HEK293 (cell line): Measurements from ENCODE around the gene PFDN5.

ENCODE experiments used
- CTCF ChIA-PET: fragments of 350-600 bp; formaldehyde crosslinking; extraction: SDS; loops from one replicate; lab custom pipeline; 2021; ENCODE audit warnings: antibody characterized with exemption; lab: Yijun Ruan, JAX
- POLR2A ChIA-PET: fragments of 300-600 bp; formaldehyde crosslinking; extraction: SDS; loops from one replicate; lab custom pipeline; 2020; ENCODE audit warnings: antibody characterized with exemption, inconsistent platforms; lab: Yijun Ruan, JAX
- H3K27ac ChIP-seq: fragments of 200-500 bp; sonication (Bioruptor generic); 2 replicates; pipeline ENCODE4 v1.5.1; 2014; ENCODE audit warnings: low read depth, low read length, control low read depth, inconsistent platforms; ENCODE audit errors: extremely low read depth
- H3K36me3 ChIP-seq, 2 experiments: fragments of 200-500 bp in 1 of 2; sonication (Bioruptor generic) in 1 of 2; 1 replicate in 1 of 2; 2 replicates in 1 of 2; pipeline ENCODE4 v1.5.1; 2014 to 2017; ENCODE audit warnings: inconsistent platforms in 2 of 2, low read length in 2 of 2; ENCODE audit not compliant: control insufficient read depth in 2 of 2, insufficient read depth in 1 of 2
- H3K4me1 ChIP-seq: fragments of 200-500 bp; sonication (Bioruptor generic); 2 replicates; pipeline ENCODE4 v1.5.1; 2014; ENCODE audit warnings: mild to moderate bottlenecking, low read length, inconsistent platforms; ENCODE audit not compliant: control insufficient read depth, insufficient read depth
- H3K4me3 ChIP-seq: 2 replicates; pipeline ENCODE4 v1.5.1; 2011; ENCODE audit warnings: low read depth, mild to moderate bottlenecking, control low read depth, low read length, moderate library complexity
- H3K9me3 ChIP-seq: fragments of 200-500 bp; sonication (Bioruptor generic); 2 replicates; pipeline ENCODE4 v1.5.1; 2014; ENCODE audit warnings: low read depth, low read length, inconsistent platforms; ENCODE audit not compliant: control insufficient read depth, insufficient read depth
- HOXA7 ChIP-seq: sonication (generic); formaldehyde crosslinking; IDR thresholded peaks from 2 replicates; pipeline ENCODE4 v1.8.1; 2022; ENCODE audit warnings: missing genetic modification reagents, borderline replicate concordance
- ZBTB7A ChIP-seq: fragments of 450-650 bp; formaldehyde crosslinking; IDR thresholded peaks from 2 replicates; pipeline ENCODE4 v1.5.1; 2016; ENCODE audit warnings: low read depth, missing biosample characterization, missing genetic modification characterization
- ZFP3 ChIP-seq: fragments of 450-650 bp; formaldehyde crosslinking; IDR thresholded peaks from 2 replicates; pipeline ENCODE4 v1.5.1; 2016; ENCODE audit warnings: low read depth, missing biosample characterization, missing genetic modification characterization
- ZNF133 ChIP-seq: fragments of 450-650 bp; formaldehyde crosslinking; IDR thresholded peaks from 2 replicates; pipeline ENCODE4 v1.5.1; 2016; ENCODE audit warnings: missing biosample characterization, missing genetic modification characterization
- ZNF19 ChIP-seq: fragments of 450-650 bp; formaldehyde crosslinking; IDR thresholded peaks from 2 replicates; pipeline ENCODE4; 2016; ENCODE audit warnings: missing biosample characterization, missing genetic modification characterization, low read depth
- ZNF23 ChIP-seq: fragments of 450-650 bp; formaldehyde crosslinking; IDR thresholded peaks from 2 replicates; pipeline ENCODE4 v1.5.1; 2016; ENCODE audit warnings: missing biosample characterization, missing genetic modification characterization, borderline replicate concordance
- ZNF274 ChIP-seq, 2 experiments: fragments of 200-500 bp in 1 of 2; fragments of 450-650 bp in 1 of 2; sonication (Bioruptor generic) in 1 of 2; formaldehyde crosslinking in 1 of 2; IDR thresholded peaks; 2 replicates each; pipeline versions ENCODE4 v1.5.1 to v1.6.1; 2014 to 2016; ENCODE audit warnings: borderline replicate concordance in 1 of 2, inconsistent platforms in 1 of 2, low read length in 1 of 2, missing biosample characterization in 1 of 2, missing genetic modification characterization in 1 of 2
- ZNF423 ChIP-seq: fragments of 450-650 bp; formaldehyde crosslinking; IDR thresholded peaks from 2 replicates; pipeline ENCODE4 v1.5.1; 2016; ENCODE audit warnings: missing biosample characterization, missing genetic modification characterization
- ZNF510 ChIP-seq: fragments of 450-650 bp; formaldehyde crosslinking; IDR thresholded peaks from 2 replicates; pipeline ENCODE4 v1.5.1; 2018; ENCODE audit warnings: mild to moderate bottlenecking, missing genetic modification characterization, missing biosample characterization; ENCODE audit not compliant: insufficient replicate concordance
- ZNF521 ChIP-seq: fragments of 450-650 bp; formaldehyde crosslinking; IDR thresholded peaks from 2 replicates; pipeline ENCODE4 v1.5.1; 2017; ENCODE audit warnings: missing biosample characterization, mild to moderate bottlenecking, missing genetic modification characterization
- ZNF530 ChIP-seq: fragments of 450-650 bp; formaldehyde crosslinking; IDR thresholded peaks from 2 replicates; pipeline ENCODE4 v1.5.1; 2016; ENCODE audit warnings: low read depth, missing biosample characterization, missing genetic modification characterization
- ZNF558 ChIP-seq: fragments of 450-650 bp; formaldehyde crosslinking; IDR thresholded peaks from 2 replicates; pipeline ENCODE4 v1.5.1; 2016; ENCODE audit warnings: missing biosample characterization, missing genetic modification characterization
- ZNF596 ChIP-seq: fragments of 450-650 bp; IDR thresholded peaks from 2 replicates; pipeline ENCODE4 v1.5.0; 2018; ENCODE audit warnings: missing biosample characterization, mild to moderate bottlenecking, missing genetic modification characterization, moderate library complexity
- ZNF701 ChIP-seq: fragments of 450-650 bp; formaldehyde crosslinking; IDR thresholded peaks from 2 replicates; pipeline ENCODE4 v1.5.1; 2016; ENCODE audit warnings: missing biosample characterization, missing genetic modification characterization
- ZSCAN23 ChIP-seq: fragments of 450-650 bp; formaldehyde crosslinking; IDR thresholded peaks from 2 replicates; pipeline ENCODE4 v1.5.1; 2016; ENCODE audit warnings: missing biosample characterization, missing genetic modification characterization
- TF ChIP-seq, protein P1 (sequence below): fragments of 450-650 bp; formaldehyde crosslinking; optimal IDR thresholded peaks from 2 replicates; pipeline ENCODE3; 2016; ENCODE audit warnings: missing biosample characterization, mild to moderate bottlenecking, missing genetic modification characterization
- TF ChIP-seq, protein P2 (sequence below): fragments of 450-650 bp; formaldehyde crosslinking; IDR thresholded peaks from 2 replicates; pipeline ENCODE4 v1.5.1; 2016; ENCODE audit warnings: missing biosample characterization, missing genetic modification characterization
- TF ChIP-seq, protein P3 (sequence below): IDR thresholded peaks from 2 replicates; pipeline ENCODE4 v1.6.1; 2011; ENCODE audit warnings: mild to moderate bottlenecking, low read depth, low read length, borderline replicate concordance
- TF ChIP-seq, protein P4 (sequence below): fragments of 450-650 bp; formaldehyde crosslinking; IDR thresholded peaks from 2 replicates; pipeline ENCODE4 v1.5.0; 2017; ENCODE audit warnings: missing biosample characterization, missing genetic modification characterization, borderline replicate concordance

PFDN5 gene

DNA sequence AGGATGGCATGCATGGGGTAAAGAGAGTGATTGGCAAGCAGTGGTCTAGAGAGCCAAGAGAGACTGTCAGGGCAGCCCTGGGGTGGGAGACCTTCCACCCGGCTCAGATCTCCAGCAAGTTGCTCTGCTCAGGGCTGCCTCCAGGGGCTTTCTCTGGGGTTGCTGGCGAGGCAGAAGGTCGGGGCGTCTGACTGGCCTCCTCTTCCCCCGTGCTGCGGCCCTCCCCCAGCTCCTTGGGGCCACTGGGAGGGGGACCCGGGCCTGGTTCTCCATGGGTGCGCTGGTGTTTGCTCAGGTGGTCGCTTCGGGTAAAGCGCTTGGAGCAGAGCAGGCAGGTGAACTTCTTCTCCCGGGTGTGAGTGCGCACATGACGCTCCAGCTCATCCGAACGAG, 32.7 kb downstream of the PFDN5 start:
- H3K4me3 ChIP-seq: no peak overlapping the region
- ChIA-PET POLR2A (interaction anchor here (1.1 to 2.0 kb wide), 2 partner anchors 16 to 148 kb away, joined by 3 to 5 read pairs; partner anchors contain the start of gene ZNF740), CTCF (interaction anchor here (0.7 to 12.7 kb wide), 7 partner anchors 15 to 433 kb away, joined by 3 to 156 read pairs (median 19); partner anchors contain the start of gene NPFF)
- H3K36me3 ChIP-seq: no peaks in the 10 kb centered on the region
- H3K27ac ChIP-seq: no peak overlapping the region
- no peaks in the 10 kb centered on the region for H3K4me1 ChIP-seq
- H3K9me3 ChIP-seq: no peaks in the 10 kb centered on the region
- TF ChIP-seq, protein P1, sequence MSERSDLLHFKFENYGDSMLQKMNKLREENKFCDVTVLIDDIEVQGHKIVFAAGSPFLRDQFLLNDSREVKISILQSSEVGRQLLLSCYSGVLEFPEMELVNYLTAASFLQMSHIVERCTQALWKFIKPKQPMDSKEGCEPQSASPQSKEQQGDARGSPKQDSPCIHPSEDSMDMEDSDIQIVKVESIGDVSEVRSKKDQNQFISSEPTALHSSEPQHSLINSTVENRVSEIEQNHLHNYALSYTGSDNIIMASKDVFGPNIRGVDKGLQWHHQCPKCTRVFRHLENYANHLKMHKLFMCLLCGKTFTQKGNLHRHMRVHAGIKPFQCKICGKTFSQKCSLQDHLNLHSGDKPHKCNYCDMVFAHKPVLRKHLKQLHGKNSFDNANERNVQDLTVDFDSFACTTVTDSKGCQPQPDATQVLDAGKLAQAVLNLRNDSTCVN (tag by site-specific recombination): no peak
- TF ChIP-seq, protein P2, sequence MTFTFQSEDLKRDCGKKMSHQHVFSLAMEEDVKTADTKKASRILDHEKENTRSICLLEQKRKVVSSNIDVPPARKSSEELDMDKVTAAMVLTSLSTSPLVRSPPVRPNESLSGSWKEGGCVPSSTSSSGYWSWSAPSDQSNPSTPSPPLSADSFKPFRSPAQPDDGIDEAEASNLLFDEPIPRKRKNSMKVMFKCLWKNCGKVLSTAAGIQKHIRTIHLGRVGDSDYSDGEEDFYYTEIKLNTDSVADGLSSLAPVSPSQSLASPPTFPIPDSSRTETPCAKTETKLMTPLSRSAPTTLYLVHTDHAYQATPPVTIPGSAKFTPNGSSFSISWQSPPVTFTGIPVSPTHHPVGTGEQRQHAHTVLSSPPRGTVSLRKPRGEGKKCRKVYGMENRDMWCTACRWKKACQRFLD: no peak
- TF ChIP-seq ZSCAN23 (tag by site-specific recombination) (no peak), ZNF510 (no peak), ZNF23 (no peak), ZNF530 (no peak), HOXA7 (no peak), ZFP3 (tag by site-specific recombination) (no peak), ZNF133 (tag by site-specific recombination) (no peak), ZNF558 (tag by site-specific recombination) (no peak), ZBTB7A (tag by site-specific recombination) (no peak), ZNF19 (no peak), ZNF423 (tag by site-specific recombination) (no peak)
- TF ChIP-seq, protein P3, sequence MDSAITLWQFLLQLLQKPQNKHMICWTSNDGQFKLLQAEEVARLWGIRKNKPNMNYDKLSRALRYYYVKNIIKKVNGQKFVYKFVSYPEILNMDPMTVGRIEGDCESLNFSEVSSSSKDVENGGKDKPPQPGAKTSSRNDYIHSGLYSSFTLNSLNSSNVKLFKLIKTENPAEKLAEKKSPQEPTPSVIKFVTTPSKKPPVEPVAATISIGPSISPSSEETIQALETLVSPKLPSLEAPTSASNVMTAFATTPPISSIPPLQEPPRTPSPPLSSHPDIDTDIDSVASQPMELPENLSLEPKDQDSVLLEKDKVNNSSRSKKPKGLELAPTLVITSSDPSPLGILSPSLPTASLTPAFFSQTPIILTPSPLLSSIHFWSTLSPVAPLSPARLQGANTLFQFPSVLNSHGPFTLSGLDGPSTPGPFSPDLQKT: no peak
- TF ChIP-seq, protein P4, sequence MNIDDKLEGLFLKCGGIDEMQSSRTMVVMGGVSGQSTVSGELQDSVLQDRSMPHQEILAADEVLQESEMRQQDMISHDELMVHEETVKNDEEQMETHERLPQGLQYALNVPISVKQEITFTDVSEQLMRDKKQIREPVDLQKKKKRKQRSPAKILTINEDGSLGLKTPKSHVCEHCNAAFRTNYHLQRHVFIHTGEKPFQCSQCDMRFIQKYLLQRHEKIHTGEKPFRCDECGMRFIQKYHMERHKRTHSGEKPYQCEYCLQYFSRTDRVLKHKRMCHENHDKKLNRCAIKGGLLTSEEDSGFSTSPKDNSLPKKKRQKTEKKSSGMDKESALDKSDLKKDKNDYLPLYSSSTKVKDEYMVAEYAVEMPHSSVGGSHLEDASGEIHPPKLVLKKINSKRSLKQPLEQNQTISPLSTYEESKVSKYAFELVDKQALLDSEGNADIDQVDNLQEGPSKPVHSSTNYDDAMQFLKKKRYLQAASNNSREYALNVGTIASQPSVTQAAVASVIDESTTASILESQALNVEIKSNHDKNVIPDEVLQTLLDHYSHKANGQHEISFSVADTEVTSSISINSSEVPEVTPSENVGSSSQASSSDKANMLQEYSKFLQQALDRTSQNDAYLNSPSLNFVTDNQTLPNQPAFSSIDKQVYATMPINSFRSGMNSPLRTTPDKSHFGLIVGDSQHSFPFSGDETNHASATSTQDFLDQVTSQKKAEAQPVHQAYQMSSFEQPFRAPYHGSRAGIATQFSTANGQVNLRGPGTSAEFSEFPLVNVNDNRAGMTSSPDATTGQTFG (tag by site-specific recombination): no peak

DNA sequence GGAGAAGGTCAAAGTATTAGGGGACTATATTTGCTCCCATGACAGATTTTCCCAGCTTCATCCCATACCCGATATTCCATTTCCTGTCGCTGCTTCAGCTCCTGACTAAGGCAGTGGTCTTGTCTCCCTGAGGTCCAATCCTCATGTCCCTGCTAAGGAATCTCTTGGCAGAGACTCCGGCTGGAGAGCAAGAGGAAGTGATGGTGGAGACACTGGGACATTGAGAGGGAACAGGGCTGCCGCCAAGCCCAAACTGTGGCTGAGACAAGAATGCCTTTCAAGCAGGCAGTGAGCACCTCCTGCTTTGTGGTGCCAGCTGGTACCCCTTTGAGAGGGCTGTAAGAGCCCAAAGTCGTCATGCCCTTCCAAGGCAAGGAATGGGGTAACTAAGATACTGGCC, 35.3 kb downstream of the PFDN5 start:
- Histone ChIP-seq H3K9me3 (no peaks in the 10 kb centered on the region), H3K4me3 (no peak overlapping the region), H3K4me1 (no peaks in the 10 kb centered on the region), H3K36me3 (no peaks in the 10 kb centered on the region), H3K27ac (no peak overlapping the region)
- ChIA-PET CTCF (interaction anchor here (0.6 to 12.7 kb wide), 4 partner anchors 8 to 22 kb away, joined by 3 to 156 read pairs (median 4); no protein-coding TSS in a partner anchor), POLR2A (interaction anchor here (1.4 kb wide), 1 partner anchor 9 kb away, joined by 5 read pairs; the partner anchor contains the start of gene AAAS)
- TF ChIP-seq ZNF274 (IDR thresholded peaks at IDR 0.05; ENCODE audit: low read length) (no peak), ZNF274 (tag by site-specific recombination; IDR thresholded peaks at IDR 0.05; ENCODE audit: borderline replicate concordance) (no peak), ZNF701 (tag by site-specific recombination) (no peak), ZNF521 (tag by site-specific recombination) (no peak), ZNF596 (tag by site-specific recombination) (no peak)
- TF ChIP-seq, protein P3: no peak
